ENCODE measurements around the gene CXCR4. TPM values are rescaled to one million over a fixed set of nuclear protein-coding genes. Genes with fewer than 3 reads are reported as not detected.
"Not testable (repeated sequence)": the region's sequence is repeated elsewhere in the genome, so short reads cannot be mapped to it uniquely, and the experiment has no call there.

CXCR4 gene
- total RNA-seq, 2 experiments from 2014 or later: 1,661 to 1,739 TPM

DNA sequence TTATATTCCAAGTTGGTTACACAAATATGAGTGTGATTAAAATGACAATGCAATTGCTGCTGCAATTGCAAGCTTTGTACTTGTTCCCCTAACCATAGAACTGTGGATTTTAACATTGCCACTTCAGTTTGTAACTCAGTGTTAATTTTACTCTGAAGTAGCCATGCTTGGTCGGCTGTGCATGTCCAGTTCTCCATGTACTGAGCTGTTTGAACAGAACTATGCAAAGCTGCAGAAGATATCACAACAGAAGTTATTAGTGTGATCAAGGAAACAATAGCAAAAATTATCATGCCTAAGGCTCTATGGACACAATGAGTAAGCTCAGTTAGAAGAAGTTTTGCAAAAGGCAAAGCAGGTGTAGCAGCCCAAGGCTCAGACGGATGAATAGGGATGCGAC is 45.3 kb downstream of the CXCR4 start:
- ATAC-seq (ENCODE audit: poor library complexity) (no peak), DNase-seq (no peak)
- CTCF ChIA-PET: interaction anchor here (0.6 kb wide), 1 partner anchor 16 kb away, joined by 3 read pairs; no protein-coding TSS in a partner anchor
- Histone ChIP-seq H3K4me3 (ENCODE audit: low read length) (no peak overlapping the region), H3K4me1 (ENCODE audit: insufficient read depth, low read length) (peaks cover 9% of the 10 kb centered on the region), H3K9me3 (ENCODE audit: control insufficient read depth in 1 of 2, insufficient read depth in 1 of 2, low read length in 2 of 2) (peaks cover 0 to 3% of the 10 kb centered on the region in 2 experiments), H3K27me3 (ENCODE audit: control insufficient read depth in 1 of 2, insufficient read depth in 2 of 2, low read length in 2 of 2) (no peaks in the 10 kb centered on the region), H3K27ac (ENCODE audit: low read depth in 1 of 2, low read length in 2 of 2) (no peak overlapping the region), H3K36me3 (ENCODE audit: insufficient read depth, low read length) (no peaks in the 10 kb centered on the region)
- Mint-ChIP-seq H3K36me3 (ENCODE audit: low read depth) (no peaks in the 10 kb centered on the region), H3K9me3 (peaks cover 5% of the 10 kb centered on the region), H3K27ac (no peak overlapping the region), H3K4me3 (no peak overlapping the region), H3K27me3 (no peaks in the 10 kb centered on the region), H3K4me1 (ENCODE audit: low read depth) (peaks cover 20% of the 10 kb centered on the region)
- TF ChIP-seq, protein P1, sequence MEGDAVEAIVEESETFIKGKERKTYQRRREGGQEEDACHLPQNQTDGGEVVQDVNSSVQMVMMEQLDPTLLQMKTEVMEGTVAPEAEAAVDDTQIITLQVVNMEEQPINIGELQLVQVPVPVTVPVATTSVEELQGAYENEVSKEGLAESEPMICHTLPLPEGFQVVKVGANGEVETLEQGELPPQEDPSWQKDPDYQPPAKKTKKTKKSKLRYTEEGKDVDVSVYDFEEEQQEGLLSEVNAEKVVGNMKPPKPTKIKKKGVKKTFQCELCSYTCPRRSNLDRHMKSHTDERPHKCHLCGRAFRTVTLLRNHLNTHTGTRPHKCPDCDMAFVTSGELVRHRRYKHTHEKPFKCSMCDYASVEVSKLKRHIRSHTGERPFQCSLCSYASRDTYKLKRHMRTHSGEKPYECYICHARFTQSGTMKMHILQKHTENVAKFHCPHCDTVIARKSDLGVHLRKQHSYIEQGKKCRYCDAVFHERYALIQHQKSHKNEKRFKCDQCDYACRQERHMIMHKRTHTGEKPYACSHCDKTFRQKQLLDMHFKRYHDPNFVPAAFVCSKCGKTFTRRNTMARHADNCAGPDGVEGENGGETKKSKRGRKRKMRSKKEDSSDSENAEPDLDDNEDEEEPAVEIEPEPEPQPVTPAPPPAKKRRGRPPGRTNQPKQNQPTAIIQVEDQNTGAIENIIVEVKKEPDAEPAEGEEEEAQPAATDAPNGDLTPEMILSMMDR (IDR thresholded peaks at IDR 0.05): no peak
- POLR2A ChIA-PET: no interaction called here
- intact Hi-C loops (cut with DNase I, micrococcal nuclease): no loop called here

DNA sequence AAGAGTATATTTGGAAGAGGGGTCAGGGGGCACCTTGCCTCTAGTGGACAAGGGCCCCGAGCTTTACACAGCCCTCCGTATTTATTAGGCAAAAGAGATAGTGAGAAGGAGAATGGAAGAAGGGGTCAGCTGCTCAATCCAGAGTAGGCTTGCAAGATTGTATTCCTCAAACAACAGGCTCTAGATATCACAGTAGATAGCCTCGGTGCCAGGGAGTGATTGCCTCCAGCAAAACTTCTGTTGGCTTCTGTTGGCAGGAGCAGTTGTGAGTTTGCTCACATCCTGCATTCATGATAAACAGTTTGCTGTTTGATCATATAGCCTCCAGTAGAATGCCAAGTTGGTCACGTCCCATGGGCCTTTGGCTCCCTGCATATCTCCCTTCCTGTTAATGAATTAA is 46.1 kb downstream of the CXCR4 start:
- H3K27me3 Mint-ChIP-seq; H3K9me3 Mint-ChIP-seq; H3K4me3 Mint-ChIP-seq; CTCF ChIA-PET; H3K36me3 ChIP-seq (ENCODE audit: insufficient read depth, low read length); H3K9me3 ChIP-seq (ENCODE audit: control insufficient read depth in 1 of 2, insufficient read depth in 1 of 2, low read length in 2 of 2); H3K4me3 ChIP-seq (ENCODE audit: low read length); H3K27me3 ChIP-seq (ENCODE audit: control insufficient read depth in 1 of 2, insufficient read depth in 2 of 2, low read length in 2 of 2); H3K4me1 ChIP-seq (ENCODE audit: insufficient read depth, low read length); H3K36me3 Mint-ChIP-seq (ENCODE audit: low read depth); intact Hi-C loops (cut with DNase I, micrococcal nuclease); ATAC-seq (ENCODE audit: poor library complexity); H3K27ac ChIP-seq (ENCODE audit: low read depth in 1 of 2, low read length in 2 of 2); DNase-seq; POLR2A ChIA-PET; H3K27ac Mint-ChIP-seq: not testable (repeated sequence)
- H3K4me1 Mint-ChIP-seq (ENCODE audit: low read depth): peaks cover 23% of the 10 kb centered on the region

- Histone ChIP-seq H3K27ac (ENCODE audit: low read depth in 1 of 2, low read length in 2 of 2) (no peak overlapping the region), H3K4me3 (ENCODE audit: low read length) (no peak overlapping the region), H3K9me3 (ENCODE audit: control insufficient read depth in 1 of 2, insufficient read depth in 1 of 2, low read length in 2 of 2) (peaks cover 0 to 3% of the 10 kb centered on the region in 2 experiments), H3K36me3 (ENCODE audit: insufficient read depth, low read length) (no peaks in the 10 kb centered on the region), H3K27me3 (ENCODE audit: control insufficient read depth in 1 of 2, insufficient read depth in 2 of 2, low read length in 2 of 2) (no peaks in the 10 kb centered on the region), H3K4me1 (ENCODE audit: insufficient read depth, low read length) (peaks cover 12% of the 10 kb centered on the region)
- no peak for DNase-seq
- peaks cover 5% of the 10 kb centered on the region for H3K9me3 Mint-ChIP-seq
- H3K36me3 Mint-ChIP-seq (ENCODE audit: low read depth): no peaks in the 10 kb centered on the region
- peaks cover 31% of the 10 kb centered on the region for H3K4me1 Mint-ChIP-seq (ENCODE audit: low read depth)
- ChIA-PET POLR2A (no interaction called here), CTCF (no interaction called here)
- intact Hi-C loops (cut with DNase I, micrococcal nuclease): no loop called here
- no peak overlapping the region for H3K4me3 Mint-ChIP-seq
- TF ChIP-seq, protein P1 (IDR thresholded peaks at IDR 0.05): no peak
- H3K27me3 Mint-ChIP-seq: no peaks in the 10 kb centered on the region
- H3K27ac Mint-ChIP-seq: no peak overlapping the region
- no peak for ATAC-seq (ENCODE audit: poor library complexity)
These were observed 47.0 kb downstream of the CXCR4 start for GRCh38 chr2:136070913-136071312.

- Histone ChIP-seq H3K27me3 (ENCODE audit: control insufficient read depth in 1 of 2, insufficient read depth in 2 of 2, low read length in 2 of 2) (no peaks in the 10 kb centered on the region), H3K27ac (ENCODE audit: low read depth in 1 of 2, low read length in 2 of 2) (no peak overlapping the region), H3K9me3 (ENCODE audit: control insufficient read depth in 1 of 2, insufficient read depth in 1 of 2, low read length in 2 of 2) (peaks cover 0 to 3% of the 10 kb centered on the region in 2 experiments), H3K36me3 (ENCODE audit: insufficient read depth, low read length) (no peaks in the 10 kb centered on the region), H3K4me1 (ENCODE audit: insufficient read depth, low read length) (peaks cover 21% of the 10 kb centered on the region), H3K4me3 (ENCODE audit: low read length) (no peak overlapping the region)
- TF ChIP-seq, protein P1 (IDR thresholded peaks at IDR 0.05): no peak
- Mint-ChIP-seq H3K36me3 (ENCODE audit: low read depth) (no peaks in the 10 kb centered on the region), H3K4me1 (ENCODE audit: low read depth) (peaks cover 43% of the 10 kb centered on the region), H3K27me3 (no peaks in the 10 kb centered on the region), H3K9me3 (peaks cover 5% of the 10 kb centered on the region), H3K27ac (no peak overlapping the region), H3K4me3 (no peak overlapping the region)
- ATAC-seq (ENCODE audit: poor library complexity) (no peak), DNase-seq (no peak)
- POLR2A ChIA-PET: no interaction called here
- intact Hi-C loops (cut with DNase I, micrococcal nuclease): loop anchor here in 1 of 2 experiments (5.0 kb wide), 1 partner anchor 43 kb away; no protein-coding TSS in a partner anchor
- CTCF ChIA-PET: no interaction called here
These were observed 48.2 kb downstream of the CXCR4 start for GRCh38 chr2:136069773-136070172.
